IPS-15b (cell line): Measurements from ENCODE around the gene DDX51.
A peak's percentile ranks its signal among the peaks of the same experiment; 100 is the strongest.
"Not testable (repeated sequence)": the region's sequence is repeated elsewhere in the genome, so short reads cannot be mapped to it uniquely, and the experiment has no call there.

Experiments
- H3K27me3 ChIP-seq: one replicate; pipeline ENCODE4 v1.6.1; 2013; ENCODE audit warnings: low read length; ENCODE audit not compliant: control insufficient read depth, insufficient read depth
- H3K36me3 ChIP-seq: one replicate; pipeline ENCODE4 v1.6.1; 2013; ENCODE audit warnings: low read length; ENCODE audit not compliant: control insufficient read depth, insufficient read depth
- H3K4me1 ChIP-seq: one replicate; pipeline ENCODE4 v1.6.1; 2013; ENCODE audit warnings: mild to moderate bottlenecking, low read length; ENCODE audit not compliant: control insufficient read depth, insufficient read depth
- H3K4me3 ChIP-seq: one replicate; pipeline ENCODE4 v1.5.1; 2013; ENCODE audit warnings: low read depth, low read length
- H3K9ac ChIP-seq: one replicate; pipeline ENCODE4 v1.6.1; 2013; ENCODE audit warnings: low read depth, mild to moderate bottlenecking, low read length
- H3K9me3 ChIP-seq: one replicate; pipeline ENCODE4 v1.6.1; 2013; ENCODE audit warnings: mild to moderate bottlenecking, low read length; ENCODE audit not compliant: control insufficient read depth, insufficient read depth

DDX51 gene

DNA sequence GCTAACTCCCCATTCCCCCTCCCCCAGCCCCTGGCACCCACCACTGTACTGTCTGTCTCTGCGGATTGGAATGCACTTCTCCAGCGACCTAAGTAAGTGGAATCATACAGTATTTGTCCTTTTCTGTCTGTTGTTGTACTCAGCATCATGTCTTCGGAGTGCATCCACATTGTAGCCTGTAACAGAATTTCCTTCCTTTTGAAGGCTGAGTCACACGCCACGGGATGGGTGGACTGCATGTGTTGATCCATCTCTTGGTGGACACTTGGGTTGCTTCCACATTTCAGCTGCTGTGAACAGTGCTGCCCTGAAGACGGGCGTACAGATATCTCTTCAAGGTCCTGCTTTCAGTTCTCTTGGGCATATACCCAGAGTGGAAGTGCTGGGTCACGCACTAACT, 34.4 kb downstream of the DDX51 start:
- H3K9ac ChIP-seq: no peak overlapping the region
- H3K9me3 ChIP-seq: no peaks in the 10 kb centered on the region
- H3K36me3 ChIP-seq: peaks cover 24% of the 10 kb centered on the region
- H3K4me1 ChIP-seq: no peaks in the 10 kb centered on the region
- H3K4me3 ChIP-seq: no peak overlapping the region
- no peaks in the 10 kb centered on the region for H3K27me3 ChIP-seq

DNA sequence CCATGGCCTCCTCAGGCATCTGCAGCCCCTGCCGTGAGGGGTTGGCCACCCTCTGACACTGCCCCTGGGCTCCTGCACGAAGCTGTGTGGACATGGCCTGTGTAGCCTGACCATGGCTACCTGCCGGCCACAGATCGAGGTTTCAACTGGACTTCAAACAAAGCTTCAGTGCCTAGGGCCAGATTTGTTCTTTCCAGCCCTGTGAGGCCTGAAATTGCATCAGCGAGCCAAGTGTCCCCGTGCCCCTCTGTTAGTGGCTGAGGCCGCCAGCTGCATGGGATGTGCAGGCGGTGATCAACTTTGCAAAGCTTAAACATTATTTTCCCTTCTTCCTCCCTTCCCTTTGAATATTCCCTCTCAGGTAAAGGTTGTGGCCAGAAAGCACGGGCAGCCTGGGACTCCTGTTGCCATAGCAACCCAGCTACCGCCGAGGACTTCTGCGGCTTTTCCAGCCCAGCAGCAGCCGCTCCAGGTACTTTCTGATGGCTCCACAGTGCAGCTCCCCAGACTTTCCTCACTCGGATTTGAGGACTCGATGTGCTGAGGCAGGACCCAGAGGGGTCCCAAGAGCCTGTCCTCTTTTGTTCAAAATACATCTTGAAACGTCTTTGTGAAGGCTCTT, 35.8 kb downstream of the DDX51 start:
- H3K27me3 ChIP-seq: no peaks in the 10 kb centered on the region
- peaks cover 2% of the 10 kb centered on the region for H3K4me1 ChIP-seq
- no peak overlapping the region for H3K4me3 ChIP-seq
- no peak overlapping the region for H3K9ac ChIP-seq
- no peaks in the 10 kb centered on the region for H3K9me3 ChIP-seq
- peaks cover 16% of the 10 kb centered on the region for H3K36me3 ChIP-seq

DNA sequence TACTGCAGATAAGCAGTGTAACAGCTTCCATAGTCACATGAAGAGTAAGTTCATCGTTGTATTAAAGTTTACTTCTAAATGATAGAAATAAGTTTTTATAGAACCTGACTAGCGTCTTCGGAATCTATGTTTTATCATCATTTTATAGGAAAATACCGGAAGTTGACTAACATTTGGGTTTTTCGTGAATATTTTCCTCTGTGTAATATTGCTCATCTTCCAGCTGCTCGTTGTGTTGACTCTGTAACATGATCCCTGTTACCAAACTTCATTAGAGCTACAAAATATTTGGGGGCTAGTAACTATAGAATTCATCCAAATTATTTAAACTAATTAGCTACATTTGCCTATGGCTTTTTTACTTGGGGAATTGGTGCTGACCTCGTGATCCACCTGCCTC, 37.2 kb downstream of the DDX51 start:
- H3K36me3 ChIP-seq: peaks cover 14% of the 10 kb centered on the region
- H3K27me3 ChIP-seq: no peaks in the 10 kb centered on the region
- peaks cover 2% of the 10 kb centered on the region for H3K4me1 ChIP-seq
- no peak overlapping the region for H3K4me3 ChIP-seq
- no peak overlapping the region for H3K9ac ChIP-seq
- no peaks in the 10 kb centered on the region for H3K9me3 ChIP-seq

DNA sequence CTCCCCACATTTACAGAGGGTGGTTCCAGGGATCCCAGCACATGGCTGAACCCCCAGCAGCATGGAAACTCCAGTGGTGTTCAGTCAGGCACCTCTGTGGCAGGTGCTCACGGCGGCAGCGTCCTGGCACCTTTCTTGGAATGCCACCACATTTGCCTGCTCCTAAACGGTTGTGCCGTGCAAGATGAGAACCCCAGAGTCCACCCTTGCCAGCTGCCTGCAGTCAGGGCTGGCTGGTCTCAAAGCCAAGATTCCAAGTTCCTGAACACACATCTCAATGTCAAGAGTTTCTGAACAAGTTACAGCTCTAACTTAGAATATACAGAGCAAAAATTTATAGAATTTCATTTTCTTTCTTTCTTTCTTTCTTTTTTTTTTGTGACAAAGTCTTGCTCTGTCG, 38.7 kb downstream of the DDX51 start:
- H3K9me3 ChIP-seq: no peaks in the 10 kb centered on the region
- H3K36me3 ChIP-seq: peaks cover 11% of the 10 kb centered on the region
- no peak overlapping the region for H3K9ac ChIP-seq
- H3K4me3 ChIP-seq: no peak overlapping the region
- peaks cover 2% of the 10 kb centered on the region for H3K4me1 ChIP-seq
- no peaks in the 10 kb centered on the region for H3K27me3 ChIP-seq

DNA sequence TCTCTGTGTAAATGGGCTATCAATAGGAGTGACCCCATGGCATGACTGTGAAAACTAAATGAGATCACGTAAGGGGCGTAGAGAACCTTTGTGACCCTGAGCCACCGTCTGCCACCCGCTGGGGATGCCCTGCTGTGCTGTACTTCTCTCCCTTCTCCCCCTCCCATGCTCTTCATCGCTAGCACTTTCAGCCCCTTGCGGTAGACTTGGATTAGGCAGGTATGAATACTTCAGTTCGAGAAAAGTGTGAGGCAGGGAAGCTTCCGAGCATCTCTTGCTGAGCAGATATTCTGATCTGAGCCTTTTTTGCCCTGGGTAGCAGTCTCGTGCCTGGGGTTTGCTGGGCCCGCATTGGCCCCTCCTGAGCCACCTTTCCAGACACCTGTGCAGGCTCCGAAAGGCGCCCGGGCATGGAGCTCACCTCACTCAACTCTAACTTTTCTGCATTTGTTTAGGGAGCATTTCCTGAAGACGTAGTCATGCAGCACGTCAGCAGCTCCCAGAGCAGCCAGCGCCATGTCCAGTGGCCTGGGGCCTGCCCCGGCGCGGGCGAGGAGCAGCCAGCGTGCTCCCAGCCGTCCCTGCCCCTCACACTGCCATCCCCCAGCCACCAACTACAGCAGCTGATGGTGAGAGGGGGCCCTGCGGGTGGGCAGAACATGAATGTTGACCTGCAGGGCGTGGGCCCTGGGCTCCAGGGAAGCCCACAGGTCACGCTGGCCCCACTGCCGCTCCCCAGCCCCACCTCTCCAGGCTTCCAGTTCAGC, 40.4 kb downstream of the DDX51 start:
- Histone ChIP-seq H3K4me1 (peaks cover 2% of the 10 kb centered on the region), H3K36me3 (peaks cover 12% of the 10 kb centered on the region), H3K27me3 (no peaks in the 10 kb centered on the region), H3K9ac (no peak overlapping the region), H3K9me3 (no peaks in the 10 kb centered on the region), H3K4me3 (peak overlapping the region; percentile 52)

DNA sequence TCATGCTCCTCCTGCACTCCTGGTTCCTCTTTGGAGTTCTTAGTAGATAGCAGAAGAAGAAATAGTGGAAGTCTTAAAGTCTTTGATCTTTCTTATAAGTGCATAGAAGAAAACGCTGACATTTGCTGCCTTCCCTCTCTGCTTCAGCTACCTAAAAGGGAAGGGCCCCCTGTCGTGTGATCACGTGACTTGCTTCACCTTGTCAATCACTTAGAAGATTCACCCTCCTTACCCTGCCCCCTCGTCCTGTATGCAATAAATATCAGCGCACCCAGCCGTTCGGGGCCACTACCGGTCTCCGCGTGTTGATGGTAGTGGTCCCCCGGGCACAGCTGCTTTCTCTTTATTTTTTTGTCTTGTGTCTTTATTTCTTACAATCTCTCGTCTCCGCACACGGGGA, 41.0 kb downstream of the DDX51 start:
- not testable (repeated sequence) for H3K9me3 ChIP-seq, H3K4me1 ChIP-seq, H3K9ac ChIP-seq, H3K27me3 ChIP-seq
- H3K4me3 ChIP-seq: peak overlapping the region; percentile 52
- peaks cover 12% of the 10 kb centered on the region for H3K36me3 ChIP-seq

DNA sequence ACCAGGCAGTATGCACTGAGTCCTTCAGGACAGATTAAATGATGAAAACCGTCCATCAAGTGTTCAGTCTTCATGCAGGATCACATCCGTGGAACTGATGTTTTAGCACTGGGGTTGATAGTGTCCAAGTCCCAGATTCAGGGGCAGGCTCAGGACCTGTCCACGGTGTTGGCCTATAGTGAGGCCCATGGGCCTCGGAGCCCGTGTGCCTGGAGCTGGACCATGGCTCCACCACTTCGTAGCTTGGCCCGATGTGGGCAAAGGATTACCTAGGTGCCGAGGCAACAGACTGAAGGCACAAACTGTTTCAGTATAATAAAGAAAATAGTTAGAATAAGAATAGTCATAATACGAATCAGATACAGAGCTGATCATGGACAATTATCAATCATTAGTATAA, 41.8 kb downstream of the DDX51 start:
- no peak overlapping the region for H3K4me3 ChIP-seq
- H3K9ac ChIP-seq: no peak overlapping the region
- H3K36me3 ChIP-seq: peaks cover 12% of the 10 kb centered on the region
- no peaks in the 10 kb centered on the region for H3K27me3 ChIP-seq
- H3K4me1 ChIP-seq: peaks cover 2% of the 10 kb centered on the region
- no peaks in the 10 kb centered on the region for H3K9me3 ChIP-seq

DNA sequence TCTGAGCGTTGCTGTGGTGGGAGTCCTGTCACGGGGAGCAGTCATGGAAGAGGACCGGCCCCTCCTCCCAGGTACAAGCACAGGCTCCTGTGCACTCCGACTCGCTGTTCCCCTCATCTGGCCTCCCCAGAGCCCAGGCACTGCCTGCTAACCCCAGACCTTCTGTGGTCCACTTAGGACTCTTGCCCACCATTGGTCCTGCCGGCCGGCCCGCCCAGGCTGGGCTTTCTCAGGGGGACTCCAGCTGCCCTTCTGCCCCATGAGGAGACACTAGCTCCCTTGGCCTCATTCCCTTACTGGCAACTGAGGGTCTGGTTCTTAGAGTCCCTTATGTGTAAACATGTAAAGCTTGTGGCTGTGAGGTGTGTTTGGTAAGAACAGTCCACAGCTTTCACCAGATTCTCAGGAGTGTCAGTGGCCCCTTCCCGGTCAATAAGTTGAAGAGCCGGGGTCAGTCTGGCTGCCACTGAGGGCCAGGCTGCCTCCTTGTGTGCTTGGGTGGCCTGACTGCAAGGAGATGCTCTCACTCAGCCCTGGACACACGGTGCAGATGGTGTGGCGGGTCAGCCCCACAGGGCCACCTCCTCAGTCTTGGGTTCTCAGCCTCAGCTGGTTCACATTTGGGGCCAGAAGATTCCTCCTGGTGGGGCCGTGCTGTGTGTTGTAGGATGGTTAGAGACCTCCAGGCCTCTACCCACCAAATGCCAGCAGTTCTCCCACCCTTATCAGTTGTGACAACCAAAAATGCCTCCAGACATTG, 43.6 kb downstream of the DDX51 start:
- H3K9me3 ChIP-seq: no peaks in the 10 kb centered on the region
- H3K9ac ChIP-seq: no peak overlapping the region

DNA sequence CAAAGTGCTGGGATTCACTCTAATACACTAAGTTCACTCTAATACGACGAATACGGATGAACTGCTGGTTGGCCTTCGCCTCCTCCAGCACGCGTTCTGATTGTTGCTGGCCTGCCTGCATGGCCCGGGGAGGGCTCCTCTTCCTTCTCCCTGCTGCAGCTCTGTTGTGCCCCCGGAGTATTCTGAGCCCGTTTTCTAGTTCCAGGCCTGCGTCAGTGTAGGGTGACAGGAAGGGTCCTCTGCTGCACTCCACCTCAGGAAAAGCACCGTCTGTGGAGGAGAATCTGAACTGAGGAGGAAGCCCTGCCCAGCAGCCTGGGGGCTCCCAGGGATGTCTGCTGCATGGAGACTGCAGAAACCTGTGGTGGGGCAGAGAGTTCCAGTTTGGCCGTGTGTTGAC, 44.4 kb downstream of the DDX51 start:
- no peak overlapping the region for H3K9ac ChIP-seq
- H3K36me3 ChIP-seq: peaks cover 9% of the 10 kb centered on the region
- H3K4me3 ChIP-seq: no peak overlapping the region
- no peaks in the 10 kb centered on the region for H3K27me3 ChIP-seq
- H3K4me1 ChIP-seq: peaks cover 2% of the 10 kb centered on the region
- no peaks in the 10 kb centered on the region for H3K9me3 ChIP-seq

More for the DNA sequence above, 43.6 kb downstream of the DDX51 start:
- Histone ChIP-seq H3K4me3 (no peak overlapping the region), H3K4me1 (peaks cover 2% of the 10 kb centered on the region), H3K36me3 (peaks cover 15% of the 10 kb centered on the region), H3K27me3 (no peaks in the 10 kb centered on the region)

DNA sequence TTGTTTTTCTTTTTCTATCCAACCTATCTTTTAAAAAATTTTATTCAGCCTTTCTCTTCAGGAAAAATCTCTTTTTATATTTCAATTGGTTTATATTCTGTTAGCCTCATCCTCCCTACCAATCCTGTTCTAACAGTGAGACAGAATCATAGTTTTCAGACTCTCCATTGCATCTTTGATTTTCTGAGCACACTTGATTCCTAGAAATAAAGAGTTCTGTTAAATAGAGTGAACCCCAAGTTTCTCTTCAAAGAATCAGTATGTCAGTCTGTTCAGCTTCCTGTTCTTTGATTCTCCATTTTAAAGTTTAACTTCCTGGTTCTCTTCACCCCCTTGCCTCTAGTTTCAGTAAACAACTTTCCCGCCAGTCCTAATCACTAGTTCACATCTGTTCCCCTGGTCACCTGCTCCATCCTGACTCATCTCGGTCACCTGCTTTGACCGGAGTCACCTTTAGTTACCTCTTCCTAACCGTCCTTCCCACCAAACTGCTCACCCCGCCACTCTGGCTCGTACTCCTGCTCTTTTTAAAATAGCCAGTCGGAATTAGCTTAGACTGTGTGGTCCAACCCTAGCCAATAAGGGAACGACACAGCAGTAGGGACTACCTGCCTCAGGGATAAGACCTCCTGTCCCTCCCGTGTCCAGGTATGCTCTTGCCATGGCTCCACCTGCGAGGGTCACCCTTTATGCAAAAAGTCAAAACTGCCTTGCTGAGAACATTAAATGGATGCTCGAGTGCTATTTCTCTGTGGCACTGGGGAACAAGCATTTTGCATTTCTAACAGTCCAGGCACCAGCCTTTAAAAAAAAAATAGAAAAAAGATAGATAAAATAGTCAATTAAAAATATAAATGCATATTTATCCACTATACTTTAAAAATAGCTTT, 48.4 kb downstream of the DDX51 start:
- Histone ChIP-seq H3K4me3 (no peak overlapping the region), H3K4me1 (no peaks in the 10 kb centered on the region), H3K9ac (no peak overlapping the region), H3K27me3 (no peaks in the 10 kb centered on the region), H3K36me3 (peaks cover 22% of the 10 kb centered on the region), H3K9me3 (no peaks in the 10 kb centered on the region)

DNA sequence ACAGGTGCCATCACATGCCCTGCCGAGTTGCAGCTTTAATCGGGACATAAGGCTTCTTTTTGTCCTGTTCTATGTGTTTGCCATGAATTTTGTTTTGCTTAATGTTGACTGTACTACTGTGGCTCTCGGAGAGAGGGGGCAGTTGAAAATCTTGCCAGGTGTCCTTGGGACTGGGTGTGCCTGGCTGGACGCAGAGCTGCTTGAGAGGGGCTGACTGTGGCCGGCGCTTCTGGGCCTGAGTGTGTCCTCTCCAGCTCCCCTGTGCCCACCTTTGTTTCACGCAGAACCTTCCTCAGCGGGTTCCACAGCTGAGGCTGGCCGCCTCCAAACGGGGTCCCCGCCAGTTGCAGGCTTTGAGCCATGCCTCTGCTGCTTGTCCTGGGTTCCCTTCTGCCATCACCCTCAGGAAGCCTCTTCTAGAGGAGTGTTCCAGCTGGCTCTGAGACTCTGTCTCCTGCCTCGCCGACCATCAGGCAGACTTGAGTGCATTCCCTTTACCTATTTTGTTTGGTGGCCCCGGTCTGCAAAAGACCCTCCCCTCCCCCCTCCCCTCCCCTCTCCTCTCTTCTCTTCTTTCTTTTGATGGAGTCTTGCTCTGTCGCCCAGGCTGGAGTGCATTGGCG, 49.7 kb downstream of the DDX51 start:
- peaks cover 17% of the 10 kb centered on the region for H3K36me3 ChIP-seq
- no peaks in the 10 kb centered on the region for H3K9me3 ChIP-seq
- no peaks in the 10 kb centered on the region for H3K4me1 ChIP-seq
- H3K9ac ChIP-seq: no peak overlapping the region
- H3K27me3 ChIP-seq: no peaks in the 10 kb centered on the region
- no peak overlapping the region for H3K4me3 ChIP-seq
